ENCODE results near the gene PKP2.

- TF ChIP-seq CTCF (conservative IDR thresholded peaks at IDR 0.05; ENCODE audit: low read depth, low read length) (no peak), EZH2 (IDR thresholded peaks at IDR 0.05; ENCODE audit: borderline replicate concordance, low read depth, low read length, poor library complexity, severe bottlenecking) (no peak)
Measured at GRCh38 chr12:32841061-32841460, 55.5 kb downstream of the PKP2 start.
